Gastrocnemius medialis (tissue), 4 donors: ENCODE data around the gene SFPQ. TPM values are rescaled to one million over a fixed set of nuclear protein-coding genes. Genes with fewer than 3 reads are reported as not detected.
A peak's percentile ranks its signal among the peaks of the same experiment; 100 is the strongest.

Experiments
- ATAC-seq, 2 donors: fragments of 150-250 bp; one replicate each; pipeline ENCODE4 v1.9.1; 2016
- DNase-seq, 2 donors: peaks; one replicate each; pipeline ENCODE4 v3.0.0-alpha.2; 2019
- H3K27ac ChIP-seq, 4 donors: fragments of 200-600 bp; sonication (generic); 1 replicate in 1 of 4; 2 replicates in 3 of 4; pipeline ENCODE4 v1.5.1; 2016 to 2018; ENCODE audit warnings: mild to moderate bottlenecking in 2 of 4, moderate library complexity in 1 of 4
- H3K27me3 ChIP-seq, 3 donors: fragments of 200-600 bp; sonication (generic) in 2 of 3; 1 replicate in 1 of 3; 2 replicates in 2 of 3; pipeline versions ENCODE4 v1.5.1 to v1.6.0; 2016 to 2019; ENCODE audit warnings: mild to moderate bottlenecking in 1 of 3, moderate library complexity in 1 of 3
- H3K36me3 ChIP-seq, 2 donors: fragments of 200-600 bp; sonication (generic) in 1 of 2; one replicate each; pipeline ENCODE4 v1.5.1; 2017 to 2018
- H3K4me1 ChIP-seq, 2 donors: fragments of 200-600 bp; sonication (generic) in 1 of 2; one replicate each; pipeline ENCODE4 v1.5.1; 2016 to 2017; ENCODE audit warnings: mild to moderate bottlenecking in 2 of 2
- H3K4me3 ChIP-seq, 4 donors: fragments of 200-600 bp; sonication (generic) in 3 of 4; 1 replicate in 1 of 4; 2 replicates in 3 of 4; pipeline ENCODE4 v1.5.1; 2016 to 2019; ENCODE audit warnings: mild to moderate bottlenecking in 2 of 4
- H3K9me3 ChIP-seq, 3 donors: fragments of 200-600 bp; sonication (generic) in 2 of 3; 1 replicate in 1 of 3; 2 replicates in 2 of 3; pipeline ENCODE4 v1.5.1; 2016 to 2019
- CTCF ChIP-seq, 5 experiments: fragments of 450-650 bp in 3 of 5; fragments of 200-600 bp in 2 of 5; sonication (generic) in 2 of 5; IDR thresholded peaks in 4 of 5; conservative IDR thresholded peaks in 1 of 5; 1 replicate in 4 of 5; 2 replicates in 1 of 5; pipeline ENCODE4 v1.5.1; 2016 to 2019; ENCODE audit warnings: antibody characterized with exemption in 5 of 5, mild to moderate bottlenecking in 3 of 5, moderate library complexity in 3 of 5
- POLR2A ChIP-seq, 2 donors: fragments of 450-650 bp; IDR thresholded peaks; one replicate each; pipeline ENCODE4 v1.6.1; 2017; ENCODE audit warnings: antibody characterized with exemption in 2 of 2, mild to moderate bottlenecking in 2 of 2, moderate library complexity in 2 of 2
- in situ Hi-C, 4 donors: fragments of 200-750 bp; cut with MboI; loops; one replicate each; pipeline versions ENCODE4 v1.15.0 to v1.8.0; 2017; ENCODE audit warnings: low sequenced_read_pairs in 4 of 4
- intact Hi-C: fragments of 100-400 bp; cut with DNase I; formaldehyde crosslinking; loops from one replicate; pipeline ENCODE4 v1.15.1; 2023; ENCODE audit warnings: low total_unique reads
- total RNA-seq, 4 donors: library from RNA; depleted of rRNA; stranded (reverse); fragments of >200 nt; gene quantifications; one replicate each; pipeline versions ENCODE4 v1.1.0 to v1.2.3, GENCODE V29; 2016

Gene SFPQ
- total RNA-seq, 4 donors from 2014 or later: 70.1 to 128 (median 82.4) TPM

- ATAC-seq: no peak
- Histone ChIP-seq H3K4me3 (no peak overlapping the region), H3K36me3 (no peaks in the 10 kb centered on the region), H3K27ac (no peak overlapping the region), H3K9me3 (no peaks in the 10 kb centered on the region), H3K4me1 (no peaks in the 10 kb centered on the region), H3K27me3 (no peaks in the 10 kb centered on the region)
- no peak for TF ChIP-seq POLR2A (IDR thresholded peaks at IDR 0.05)
- TF ChIP-seq CTCF (IDR thresholded peaks at IDR 0.05 in 4 of 5, conservative IDR thresholded peaks at IDR 0.05 in 1 of 5): no peak
- intact Hi-C loops (no loop called here), in situ Hi-C loops (no loop called here)
- no peak for DNase-seq
Observed at GRCh38 chr1:35211120-35211414, 18.1 kb upstream of the SFPQ start.

GRCh38 chr1:35210321-35211119 lies 17.6 kb upstream of the SFPQ start:
- no peak overlapping the region for H3K27ac ChIP-seq
- in situ Hi-C loops: no loop called here
- no peak for DNase-seq
- no peak overlapping the region for H3K4me3 ChIP-seq
- ATAC-seq: no peak
- no peaks in the 10 kb centered on the region for H3K36me3 ChIP-seq
- TF ChIP-seq POLR2A (IDR thresholded peaks at IDR 0.05) (no peak), CTCF (IDR thresholded peaks at IDR 0.05 in 4 of 5, conservative IDR thresholded peaks at IDR 0.05 in 1 of 5) (no peak)
- intact Hi-C loops: no loop called here
- H3K27me3 ChIP-seq: no peaks in the 10 kb centered on the region
- no peaks in the 10 kb centered on the region for H3K4me1 ChIP-seq
- no peaks in the 10 kb centered on the region for H3K9me3 ChIP-seq

- Histone ChIP-seq H3K27ac (no peak overlapping the region), H3K4me1 (no peaks in the 10 kb centered on the region), H3K4me3 (no peak overlapping the region), H3K9me3 (no peaks in the 10 kb centered on the region), H3K27me3 (no peaks in the 10 kb centered on the region), H3K36me3 (no peaks in the 10 kb centered on the region)
- intact Hi-C loops: no loop called here
- DNase-seq: no peak
- TF ChIP-seq CTCF (IDR thresholded peaks at IDR 0.05 in 4 of 5, conservative IDR thresholded peaks at IDR 0.05 in 1 of 5) (no peak), POLR2A (IDR thresholded peaks at IDR 0.05) (no peak)
- in situ Hi-C loops: loop anchor here in 1 of 4 donors (10.0 kb wide), 1 partner anchor 92 kb away; no protein-coding TSS in a partner anchor
- no peak for ATAC-seq
Observed at GRCh38 chr1:35203295-35203694, 10.3 kb upstream of the SFPQ start.

- Histone ChIP-seq H3K4me1 (no peaks in the 10 kb centered on the region), H3K27me3 (no peaks in the 10 kb centered on the region), H3K4me3 (no peak overlapping the region), H3K36me3 (no peaks in the 10 kb centered on the region), H3K9me3 (no peaks in the 10 kb centered on the region), H3K27ac (no peak overlapping the region)
- intact Hi-C loops (loop anchor here (1.0 kb wide), 1 partner anchor 96 kb away; no protein-coding TSS in a partner anchor), in situ Hi-C loops (loop anchor here in 1 of 4 donors (10.0 kb wide), 1 partner anchor 93 kb away; no protein-coding TSS in a partner anchor)
- ATAC-seq (peak; percentile 92 to 98), DNase-seq (peak; percentile 24 to 55)
- TF ChIP-seq CTCF (IDR thresholded peaks at IDR 0.05 in 4 of 5, conservative IDR thresholded peaks at IDR 0.05 in 1 of 5) (peak; percentile 56 to 84 (median 74)), POLR2A (IDR thresholded peaks at IDR 0.05) (no peak)
Observed at GRCh38 chr1:35202048-35202719, 9.2 kb upstream of the SFPQ start.
